GM18508 (cell line): ENCODE data around the gene HAAO.
A peak's percentile ranks its signal among the peaks of the same experiment; 100 is the strongest.
"Not testable (repeated sequence)": the region's sequence is repeated elsewhere in the genome, so short reads cannot be mapped to it uniquely, and the experiment has no call there.

Source experiments
- ATAC-seq: cut with Tn5 transposase; IDR thresholded peaks from one replicate; pipeline ENCODE4 v1.9.1; 2021; ENCODE audit warnings: moderate number of reproducible peaks; ENCODE audit not compliant: insufficient read depth, unreplicated experiment

HAAO gene

GRCh38 chr2:42754021-42754775 is 38.2 kb downstream of the HAAO start:
- ATAC-seq: peak; percentile 52

DNA sequence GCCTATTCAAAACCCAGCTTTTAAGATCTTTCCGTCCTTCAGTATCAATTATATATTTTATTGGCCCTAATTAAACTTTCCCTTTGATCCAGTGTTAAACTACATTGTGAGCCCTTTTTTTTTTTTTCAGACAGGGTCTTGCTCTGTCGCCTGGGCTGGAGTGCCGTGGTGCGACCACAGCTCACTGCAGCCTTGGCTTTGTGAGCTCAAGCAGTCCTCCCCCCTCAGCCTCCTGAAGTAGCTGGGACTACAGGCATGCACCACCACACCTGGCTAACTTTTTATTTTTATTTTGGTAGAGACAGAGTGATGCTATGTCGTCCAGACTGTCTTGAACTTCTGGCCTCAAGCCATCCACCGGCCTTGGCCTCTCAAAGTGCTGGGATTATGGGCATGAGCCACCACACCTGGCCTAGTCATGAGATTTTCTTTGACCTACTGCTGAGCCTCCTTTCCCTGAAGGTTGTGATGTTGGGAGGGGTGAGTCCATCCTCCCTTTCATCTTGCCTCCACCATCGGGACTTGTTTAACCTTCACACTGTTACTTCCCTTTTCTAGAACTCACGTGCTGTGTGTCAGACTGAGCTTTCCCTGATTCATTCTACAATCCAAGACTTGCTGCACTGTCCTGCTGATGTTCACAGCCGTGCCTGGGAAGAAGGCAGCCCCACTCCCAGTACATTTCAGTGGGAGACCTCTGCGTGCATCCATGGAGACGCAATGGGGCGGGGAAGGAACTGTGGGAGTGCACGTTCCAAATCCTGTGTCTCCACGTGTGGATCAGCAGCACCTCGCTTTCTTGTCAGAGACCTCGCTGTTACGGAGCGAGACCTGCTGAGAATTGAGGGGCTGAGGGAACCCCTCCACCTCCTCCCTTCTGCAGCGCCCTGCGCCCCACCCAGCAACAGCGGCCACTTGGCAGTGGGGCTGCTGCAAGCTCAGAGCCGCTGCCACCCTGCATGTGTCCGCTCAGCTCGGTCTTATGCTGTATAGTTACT is 39.3 kb downstream of the HAAO start:
- no peak for ATAC-seq

- ATAC-seq: peak; percentile 71
Observed at GRCh38 chr2:42752314-42752713, 40.1 kb downstream of the HAAO start.

DNA sequence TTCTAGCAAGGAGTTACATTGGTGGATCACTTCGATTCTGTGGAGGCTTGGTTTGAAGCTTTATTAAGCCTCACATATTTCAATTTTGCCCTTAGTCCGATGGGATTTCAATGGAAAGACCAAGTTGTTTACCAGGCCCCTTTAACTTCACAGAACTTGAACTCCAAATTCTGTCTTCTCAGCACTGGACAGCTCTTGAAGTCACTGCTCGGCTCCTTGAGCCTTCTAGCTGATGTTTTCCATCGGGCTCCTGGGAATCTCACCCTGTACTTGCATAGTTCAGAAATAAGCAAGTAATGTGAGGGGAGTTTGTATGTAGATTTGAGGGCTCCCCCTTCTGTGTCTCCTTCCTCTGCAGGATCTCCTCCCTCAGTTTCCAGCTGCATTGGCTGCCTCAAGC is 43.5 kb downstream of the HAAO start:
- no peak for ATAC-seq

DNA sequence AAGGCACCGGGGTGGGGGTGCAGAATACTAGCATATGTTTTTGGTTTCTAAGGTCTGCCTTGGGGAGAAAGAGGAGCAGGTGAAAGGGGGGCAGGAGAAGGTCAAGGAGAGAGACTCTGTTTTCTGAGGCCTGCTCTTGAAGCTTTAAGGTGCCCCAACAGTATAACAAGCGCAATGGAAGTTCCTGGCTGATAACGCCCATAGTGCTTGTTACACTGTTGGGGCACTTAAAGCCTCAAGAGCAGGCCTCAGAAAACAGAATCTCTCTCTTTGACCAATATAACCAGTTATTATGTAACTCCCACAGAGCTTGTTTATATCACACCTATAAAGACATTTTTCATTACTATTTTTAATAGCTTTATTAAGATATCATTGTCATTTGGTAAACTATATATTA is 45.0 kb downstream of the HAAO start:
- ATAC-seq: no peak

- no peak for ATAC-seq
Observed at GRCh38 chr2:42744545-42745082, 47.8 kb downstream of the HAAO start.

DNA sequence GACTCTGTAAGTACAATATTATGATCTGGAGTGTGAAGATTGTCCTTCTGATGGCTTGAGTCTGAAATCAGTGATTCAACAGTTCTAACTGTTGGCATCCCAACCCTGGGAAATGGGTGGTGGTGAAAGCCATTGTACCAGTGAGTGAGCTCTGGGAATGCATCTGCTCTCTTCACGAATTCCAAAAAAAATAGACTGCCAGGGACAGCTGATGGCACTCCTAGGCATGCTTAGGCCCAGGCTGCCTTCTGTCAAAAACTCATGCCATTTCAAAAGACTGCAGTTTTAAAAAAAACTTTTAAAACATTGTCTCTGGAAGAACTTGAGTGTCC is 48.8 kb downstream of the HAAO start:
- ATAC-seq: no peak

- ATAC-seq: no peak
Observed at GRCh38 chr2:42742740-42743658, 49.4 kb downstream of the HAAO start.

DNA sequence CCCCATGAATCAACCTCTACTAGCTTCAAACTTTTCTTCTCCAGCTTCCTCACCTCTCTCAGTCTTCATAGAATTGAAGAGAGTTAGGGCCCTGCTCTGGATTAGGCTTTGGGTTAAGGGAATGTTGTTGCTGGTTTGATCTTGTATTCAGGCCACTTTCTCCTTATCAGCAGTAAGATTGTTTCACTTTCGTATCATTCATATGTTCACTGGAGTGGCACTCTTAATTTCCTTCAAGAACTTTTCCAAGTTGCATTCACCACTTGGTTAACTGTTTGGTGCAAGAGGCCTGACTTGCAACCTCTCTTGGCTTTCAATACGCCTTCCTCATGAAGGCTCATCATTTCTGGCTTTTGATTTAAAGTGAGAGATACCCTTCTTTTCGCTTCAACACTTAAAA is 51.2 kb downstream of the HAAO start:
- no peak for ATAC-seq

DNA sequence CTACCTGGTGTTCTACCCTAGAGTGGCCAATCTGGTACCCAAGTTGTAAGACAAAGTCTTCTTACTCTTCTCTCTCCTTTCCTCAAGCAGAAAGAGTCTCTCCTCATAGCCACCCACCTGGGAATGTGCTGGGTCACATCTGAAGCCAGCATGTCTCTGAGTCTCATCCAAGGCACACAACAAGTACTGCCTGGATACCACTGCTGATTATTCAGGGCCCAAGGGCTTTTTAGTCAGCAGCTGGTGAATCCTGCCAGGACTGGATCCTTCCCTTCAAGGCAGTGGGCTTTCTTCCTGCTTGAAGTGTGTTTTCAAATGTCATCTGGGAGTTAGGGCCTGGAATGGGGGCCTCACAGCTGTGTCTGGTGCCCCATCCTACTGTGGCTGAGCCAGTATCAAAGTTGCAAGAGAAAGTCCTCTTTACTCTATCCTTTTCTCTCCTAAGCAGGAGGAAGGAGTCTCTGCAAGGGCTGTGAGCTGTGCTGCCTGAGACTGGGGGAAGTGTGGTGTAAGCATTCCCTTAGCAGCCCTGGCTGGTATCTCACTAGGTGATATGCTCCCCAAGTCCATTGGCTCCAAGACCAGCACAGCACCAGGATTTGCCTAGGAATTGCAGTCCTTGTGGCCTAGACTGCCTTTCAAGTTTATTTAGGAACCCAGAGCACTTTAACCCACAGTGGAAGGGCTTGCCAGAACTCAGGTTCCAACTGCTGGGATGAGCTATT is 55.6 kb downstream of the HAAO start:
- ATAC-seq: no peak

DNA sequence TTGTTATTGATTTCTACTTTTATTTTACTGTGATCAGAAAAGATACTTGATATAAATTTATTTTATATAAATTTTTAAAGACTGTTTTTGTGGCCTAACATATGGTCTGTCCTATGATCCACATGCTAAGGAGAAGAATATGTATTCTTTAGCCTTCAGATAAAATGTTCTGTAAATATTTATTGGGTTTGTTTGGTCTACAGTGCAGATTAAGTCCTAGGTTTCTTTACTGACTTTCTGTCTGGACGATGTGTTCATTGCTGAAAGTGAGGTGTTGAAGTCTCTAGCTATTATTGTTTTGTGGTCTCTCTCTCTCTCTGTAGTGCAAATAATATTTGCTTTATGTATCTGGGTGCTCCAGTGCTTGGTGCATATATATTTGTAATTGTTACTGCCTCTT is 58.5 kb downstream of the HAAO start:
- ATAC-seq: no peak

DNA sequence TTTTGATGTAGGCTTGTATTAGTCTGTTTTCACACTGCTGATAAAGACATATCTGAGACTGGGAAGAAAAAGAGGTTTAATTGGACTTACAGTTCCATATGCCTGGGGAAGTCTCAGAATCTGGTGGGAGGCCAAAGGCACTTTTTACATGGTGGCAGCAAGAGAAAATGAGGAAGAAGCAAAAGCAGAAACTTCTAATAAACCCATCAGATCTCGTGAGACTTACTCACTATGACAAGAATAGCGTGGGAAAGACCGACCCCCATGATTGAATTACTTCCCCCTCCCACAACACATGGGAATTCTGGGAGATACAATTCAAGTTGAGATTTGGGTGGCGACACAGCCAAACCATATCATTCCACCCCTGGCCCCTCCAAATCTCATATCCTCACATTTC is 61.1 kb downstream of the HAAO start:
- not testable (repeated sequence) for ATAC-seq

- ATAC-seq: no peak
Observed at GRCh38 chr2:42726680-42727079, 65.7 kb downstream of the HAAO start.

- no peak for ATAC-seq
Observed at GRCh38 chr2:42725657-42726056, 66.7 kb downstream of the HAAO start.

DNA sequence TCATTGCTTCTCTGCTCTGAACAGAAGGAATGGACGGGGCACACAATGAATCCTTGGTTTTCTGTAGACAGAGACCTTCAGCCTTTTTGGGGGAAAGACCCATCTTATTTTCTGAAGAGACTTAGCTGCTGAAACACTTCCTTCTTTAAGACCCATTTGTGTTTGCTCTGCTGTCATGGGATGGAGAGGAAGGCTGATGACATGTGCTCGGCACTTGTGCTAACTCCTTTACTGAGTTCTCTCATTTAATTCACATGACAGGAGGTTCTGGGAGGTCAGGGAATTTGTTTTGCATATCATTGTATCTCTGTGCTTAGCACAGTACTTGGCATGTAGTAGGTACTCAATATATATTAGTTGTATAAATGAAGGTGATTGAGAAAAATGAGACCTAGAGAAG is 67.5 kb downstream of the HAAO start:
- no peak for ATAC-seq

DNA sequence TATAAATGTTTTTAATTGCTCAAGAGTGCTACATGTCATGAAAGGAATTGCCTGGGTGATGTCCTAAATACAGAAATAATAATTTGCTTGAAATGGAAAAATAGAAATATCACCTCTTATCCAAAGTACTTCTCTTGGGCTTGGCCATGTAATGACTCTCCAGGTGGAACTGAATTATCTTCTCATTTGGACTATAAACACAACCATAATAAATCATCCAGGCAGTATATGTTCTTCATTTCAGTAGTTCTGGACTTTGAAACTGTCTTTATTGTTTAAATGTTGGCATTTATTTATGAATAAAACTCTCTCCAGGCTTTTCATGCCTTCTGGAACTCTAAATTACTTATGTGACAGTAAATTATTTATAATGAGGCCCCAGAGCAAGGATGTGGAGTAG is 68.9 kb downstream of the HAAO start:
- no peak for ATAC-seq

DNA sequence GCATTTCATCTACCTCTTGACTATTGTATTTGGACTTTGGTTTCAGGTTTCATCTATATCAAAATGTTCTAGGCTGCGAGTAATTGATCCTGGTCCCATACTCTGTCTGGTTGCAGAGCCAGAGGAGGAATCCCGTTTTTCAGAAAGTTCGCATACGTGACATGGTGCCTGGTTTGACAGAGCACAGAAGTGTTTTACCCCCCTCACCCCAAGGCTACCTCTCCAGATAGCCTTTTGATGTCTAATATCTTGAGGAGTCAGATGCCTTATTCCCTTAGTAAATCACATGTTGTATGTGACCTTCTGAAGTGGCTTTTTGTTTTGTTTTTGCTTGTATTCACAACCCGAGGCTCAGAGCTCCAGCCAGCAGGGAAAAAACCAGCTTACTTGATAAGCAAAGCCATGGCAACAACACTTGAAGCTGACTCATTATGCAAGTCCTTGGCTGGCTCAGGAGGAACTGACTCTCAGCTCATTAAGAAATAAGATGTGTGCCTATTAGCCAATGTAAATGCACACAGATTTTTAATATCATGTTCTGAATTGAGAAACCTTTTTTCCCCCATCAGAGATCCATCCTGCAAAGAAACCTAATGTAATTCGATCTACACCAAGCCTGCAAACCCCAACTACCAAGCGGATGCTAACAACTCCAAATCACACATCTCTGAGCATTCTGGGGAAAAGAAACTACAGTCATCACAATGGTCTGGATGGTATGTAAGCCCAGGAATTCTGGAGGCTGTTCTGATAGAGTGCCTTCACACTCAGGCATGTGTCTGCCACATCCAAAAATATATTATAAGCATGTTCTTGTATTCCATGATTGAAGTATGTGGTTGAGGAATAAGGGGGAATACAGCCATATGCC is 69.8 kb downstream of the HAAO start:
- ATAC-seq: peak; percentile 80

DNA sequence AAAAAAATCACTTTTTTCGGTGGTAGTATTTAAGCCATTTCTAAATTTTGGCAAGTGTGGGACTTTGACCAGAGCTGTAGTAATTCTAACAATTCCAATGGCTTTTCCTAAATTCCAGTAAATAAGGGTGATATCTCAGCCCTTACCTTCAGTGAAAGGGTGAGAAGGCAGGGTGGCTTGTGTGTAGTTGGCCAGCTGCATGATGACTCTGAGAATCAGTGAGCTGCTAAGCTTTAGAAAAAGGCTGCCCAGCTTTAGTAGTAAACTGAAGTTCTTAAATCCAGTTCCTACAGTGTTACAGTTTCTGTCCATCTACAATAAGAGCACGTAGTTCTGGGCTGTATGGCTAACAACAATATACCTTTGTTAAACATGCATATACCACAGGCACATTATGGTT is 70.5 kb downstream of the HAAO start:
- no peak for ATAC-seq
